K562 (cell line): ENCODE measurements around the gene MAP4. TPM values are rescaled to one million over a fixed set of nuclear protein-coding genes. Genes with fewer than 3 reads are reported as not detected.

Source experiments
- ATF2 ChIP-seq: sonication (generic); formaldehyde crosslinking; IDR thresholded peaks from 2 replicates; pipeline ENCODE4 v1.8.1; 2022; ENCODE audit warnings: missing genetic modification reagents
- ELK1 ChIP-seq: sonication (generic); formaldehyde crosslinking; IDR thresholded peaks from 2 replicates; pipeline ENCODE4 v1.8.1; 2022; ENCODE audit warnings: missing genetic modification reagents
- FOXK2 ChIP-seq, 2 experiments: fragments of 450-650 bp; IDR thresholded peaks in 1 of 2; conservative IDR thresholded peaks in 1 of 2; 2 replicates each; pipeline ENCODE4 v1.6.1; 2016; ENCODE audit warnings: low read depth in 2 of 2, mild to moderate bottlenecking in 1 of 2
- GATA2 ChIP-seq: sonication (generic); formaldehyde crosslinking; IDR thresholded peaks from 2 replicates; pipeline ENCODE4 v1.4.0; 2020; ENCODE audit warnings: mild to moderate bottlenecking, missing genetic modification reagents
- KDM5B ChIP-seq: fragments of 200-600 bp; sonication (generic); IDR thresholded peaks from 2 replicates; pipeline ENCODE4 v1.6.1; 2012; ENCODE audit warnings: low read depth, mild to moderate bottlenecking, moderate library complexity, low read length, control low read depth, inconsistent platforms; ENCODE audit not compliant: insufficient replicate concordance
- NFRKB ChIP-seq: fragments of 450-650 bp; IDR thresholded peaks from 2 replicates; pipeline ENCODE4 v1.6.1; 2016; ENCODE audit warnings: low read depth
- RBM14 ChIP-seq: fragments of 200-400 bp; formaldehyde crosslinking; IDR thresholded peaks from 2 replicates; pipeline ENCODE4 v1.6.1; 2018; ENCODE audit warnings: low read depth, mild to moderate bottlenecking, low read length, moderate library complexity, borderline replicate concordance; ENCODE audit not compliant: insufficient read depth
- TEAD1 ChIP-seq, 2 experiments: fragments of 450-650 bp in 1 of 2; sonication (generic) in 1 of 2; formaldehyde crosslinking; IDR thresholded peaks; 2 replicates each; pipeline versions ENCODE4 v1.4.0 to v1.8.0; 2020 to 2022; ENCODE audit warnings: mild to moderate bottlenecking in 2 of 2, missing genetic modification reagents in 1 of 2
- ZBTB9 ChIP-seq: fragments of 450-650 bp; formaldehyde crosslinking; IDR thresholded peaks from 2 replicates; pipeline ENCODE4 v1.4.0; 2020; ENCODE audit warnings: mild to moderate bottlenecking, moderate library complexity
- ZFP1 ChIP-seq: fragments of 450-650 bp; formaldehyde crosslinking; IDR thresholded peaks from 2 replicates; pipeline ENCODE4 v1.4.0; 2020; ENCODE audit warnings: mild to moderate bottlenecking, mixed read lengths
- ZNF696 ChIP-seq: fragments of 250-450 bp; sonication (Bioruptor Pico); conservative IDR thresholded peaks from 2 replicates; pipeline ENCODE4 v1.4.0; 2020; ENCODE audit warnings: mild to moderate bottlenecking, moderate library complexity
- polyA plus RNA-seq, 8 experiments: library from polyadenylated mRNA; depleted of rRNA in 4 of 8; stranded (reverse) in 5 of 8; unstranded in 3 of 8; fragments of >200 nt; fragmentation: Nextera tagmentation in 2 of 8; fragmentation: Illumina TruSeq in 1 of 8; extraction: Ambion mirVana in 2 of 8; extraction: Trizol in 1 of 8; gene quantifications; 2 replicates each; pipeline versions ENCODE4 v1.2.1 to v1.2.3, GENCODE V29; 2011 to 2014; ENCODE audit warnings: inconsistent platforms in 1 of 8, missing spikeins in 1 of 8
- total RNA-seq, 7 experiments: library from RNA; depleted of rRNA in 6 of 7; stranded (reverse); fragments of >200 nt in 6 of 7; fragmentation: Illumina TruSeq in 2 of 7; extraction: Trizol in 2 of 7; gene quantifications; 2 replicates each; pipeline versions ENCODE4 v1.2.1 to v1.2.3, GENCODE V29; 2011 to 2021; ENCODE audit warnings: low replicate concordance in 1 of 7
- TF ChIP-seq, protein P1 (sequence below): fragments of 450-650 bp; IDR thresholded peaks from 2 replicates; pipeline ENCODE4 v1.6.1; 2016; ENCODE audit warnings: mild to moderate bottlenecking, moderate library complexity

Gene MAP4
- total and polyA plus RNA-seq, 9 of the 15 experiments (the other 6 are each of a cell fraction or from before 2014, with no cell fraction given): 13.3 to 141 (median 36.8) TPM

GRCh38 chr3:47803480-47804025 lies 212.7 kb downstream of the MAP4 start (continued):
- TF ChIP-seq ATF2 (CRISPR knock-in tag) (no peak), ZBTB9 (CRISPR knock-in tag) (no peak), ZFP1 (CRISPR knock-in tag) (no peak), RBM14 (no peak), FOXK2 (conservative IDR thresholded peaks at IDR 0.05 in 1 of 2, IDR thresholded peaks at IDR 0.05 in 1 of 2; ENCODE audit: low read depth in 2 of 2) (no peak), TEAD1 (CRISPR knock-in tag; IDR thresholded peaks at IDR 0.05) (0 out of 4 replicates have a peak, but pooled peaks of 1 of the 2 experiments have one; percentile 5), KDM5B (peak; percentile 59), NFRKB (no peak), ELK1 (CRISPR knock-in tag) (no peak), GATA2 (CRISPR knock-in tag) (no peak), ZNF696 (CRISPR knock-in tag) (no peak)
- TF ChIP-seq, protein P1, sequence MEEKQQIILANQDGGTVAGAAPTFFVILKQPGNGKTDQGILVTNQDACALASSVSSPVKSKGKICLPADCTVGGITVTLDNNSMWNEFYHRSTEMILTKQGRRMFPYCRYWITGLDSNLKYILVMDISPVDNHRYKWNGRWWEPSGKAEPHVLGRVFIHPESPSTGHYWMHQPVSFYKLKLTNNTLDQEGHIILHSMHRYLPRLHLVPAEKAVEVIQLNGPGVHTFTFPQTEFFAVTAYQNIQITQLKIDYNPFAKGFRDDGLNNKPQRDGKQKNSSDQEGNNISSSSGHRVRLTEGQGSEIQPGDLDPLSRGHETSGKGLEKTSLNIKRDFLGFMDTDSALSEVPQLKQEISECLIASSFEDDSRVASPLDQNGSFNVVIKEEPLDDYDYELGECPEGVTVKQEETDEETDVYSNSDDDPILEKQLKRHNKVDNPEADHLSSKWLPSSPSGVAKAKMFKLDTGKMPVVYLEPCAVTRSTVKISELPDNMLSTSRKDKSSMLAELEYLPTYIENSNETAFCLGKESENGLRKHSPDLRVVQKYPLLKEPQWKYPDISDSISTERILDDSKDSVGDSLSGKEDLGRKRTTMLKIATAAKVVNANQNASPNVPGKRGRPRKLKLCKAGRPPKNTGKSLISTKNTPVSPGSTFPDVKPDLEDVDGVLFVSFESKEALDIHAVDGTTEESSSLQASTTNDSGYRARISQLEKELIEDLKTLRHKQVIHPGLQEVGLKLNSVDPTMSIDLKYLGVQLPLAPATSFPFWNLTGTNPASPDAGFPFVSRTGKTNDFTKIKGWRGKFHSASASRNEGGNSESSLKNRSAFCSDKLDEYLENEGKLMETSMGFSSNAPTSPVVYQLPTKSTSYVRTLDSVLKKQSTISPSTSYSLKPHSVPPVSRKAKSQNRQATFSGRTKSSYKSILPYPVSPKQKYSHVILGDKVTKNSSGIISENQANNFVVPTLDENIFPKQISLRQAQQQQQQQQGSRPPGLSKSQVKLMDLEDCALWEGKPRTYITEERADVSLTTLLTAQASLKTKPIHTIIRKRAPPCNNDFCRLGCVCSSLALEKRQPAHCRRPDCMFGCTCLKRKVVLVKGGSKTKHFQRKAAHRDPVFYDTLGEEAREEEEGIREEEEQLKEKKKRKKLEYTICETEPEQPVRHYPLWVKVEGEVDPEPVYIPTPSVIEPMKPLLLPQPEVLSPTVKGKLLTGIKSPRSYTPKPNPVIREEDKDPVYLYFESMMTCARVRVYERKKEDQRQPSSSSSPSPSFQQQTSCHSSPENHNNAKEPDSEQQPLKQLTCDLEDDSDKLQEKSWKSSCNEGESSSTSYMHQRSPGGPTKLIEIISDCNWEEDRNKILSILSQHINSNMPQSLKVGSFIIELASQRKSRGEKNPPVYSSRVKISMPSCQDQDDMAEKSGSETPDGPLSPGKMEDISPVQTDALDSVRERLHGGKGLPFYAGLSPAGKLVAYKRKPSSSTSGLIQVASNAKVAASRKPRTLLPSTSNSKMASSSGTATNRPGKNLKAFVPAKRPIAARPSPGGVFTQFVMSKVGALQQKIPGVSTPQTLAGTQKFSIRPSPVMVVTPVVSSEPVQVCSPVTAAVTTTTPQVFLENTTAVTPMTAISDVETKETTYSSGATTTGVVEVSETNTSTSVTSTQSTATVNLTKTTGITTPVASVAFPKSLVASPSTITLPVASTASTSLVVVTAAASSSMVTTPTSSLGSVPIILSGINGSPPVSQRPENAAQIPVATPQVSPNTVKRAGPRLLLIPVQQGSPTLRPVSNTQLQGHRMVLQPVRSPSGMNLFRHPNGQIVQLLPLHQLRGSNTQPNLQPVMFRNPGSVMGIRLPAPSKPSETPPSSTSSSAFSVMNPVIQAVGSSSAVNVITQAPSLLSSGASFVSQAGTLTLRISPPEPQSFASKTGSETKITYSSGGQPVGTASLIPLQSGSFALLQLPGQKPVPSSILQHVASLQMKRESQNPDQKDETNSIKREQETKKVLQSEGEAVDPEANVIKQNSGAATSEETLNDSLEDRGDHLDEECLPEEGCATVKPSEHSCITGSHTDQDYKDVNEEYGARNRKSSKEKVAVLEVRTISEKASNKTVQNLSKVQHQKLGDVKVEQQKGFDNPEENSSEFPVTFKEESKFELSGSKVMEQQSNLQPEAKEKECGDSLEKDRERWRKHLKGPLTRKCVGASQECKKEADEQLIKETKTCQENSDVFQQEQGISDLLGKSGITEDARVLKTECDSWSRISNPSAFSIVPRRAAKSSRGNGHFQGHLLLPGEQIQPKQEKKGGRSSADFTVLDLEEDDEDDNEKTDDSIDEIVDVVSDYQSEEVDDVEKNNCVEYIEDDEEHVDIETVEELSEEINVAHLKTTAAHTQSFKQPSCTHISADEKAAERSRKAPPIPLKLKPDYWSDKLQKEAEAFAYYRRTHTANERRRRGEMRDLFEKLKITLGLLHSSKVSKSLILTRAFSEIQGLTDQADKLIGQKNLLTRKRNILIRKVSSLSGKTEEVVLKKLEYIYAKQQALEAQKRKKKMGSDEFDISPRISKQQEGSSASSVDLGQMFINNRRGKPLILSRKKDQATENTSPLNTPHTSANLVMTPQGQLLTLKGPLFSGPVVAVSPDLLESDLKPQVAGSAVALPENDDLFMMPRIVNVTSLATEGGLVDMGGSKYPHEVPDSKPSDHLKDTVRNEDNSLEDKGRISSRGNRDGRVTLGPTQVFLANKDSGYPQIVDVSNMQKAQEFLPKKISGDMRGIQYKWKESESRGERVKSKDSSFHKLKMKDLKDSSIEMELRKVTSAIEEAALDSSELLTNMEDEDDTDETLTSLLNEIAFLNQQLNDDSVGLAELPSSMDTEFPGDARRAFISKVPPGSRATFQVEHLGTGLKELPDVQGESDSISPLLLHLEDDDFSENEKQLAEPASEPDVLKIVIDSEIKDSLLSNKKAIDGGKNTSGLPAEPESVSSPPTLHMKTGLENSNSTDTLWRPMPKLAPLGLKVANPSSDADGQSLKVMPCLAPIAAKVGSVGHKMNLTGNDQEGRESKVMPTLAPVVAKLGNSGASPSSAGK: no peak
